GM19468 (cell line): ENCODE data around the gene CR1.
"Not testable (repeated sequence)": the region's sequence is repeated elsewhere in the genome, so short reads cannot be mapped to it uniquely, and the experiment has no call there.

Source experiments
- ATAC-seq: cut with Tn5 transposase; IDR thresholded peaks from one replicate; pipeline ENCODE4 v1.9.1; 2021; ENCODE audit warnings: mild to moderate bottlenecking, moderate library complexity, moderate number of reproducible peaks; ENCODE audit not compliant: unreplicated experiment; ENCODE audit errors: extremely low read depth

CR1 gene

DNA sequence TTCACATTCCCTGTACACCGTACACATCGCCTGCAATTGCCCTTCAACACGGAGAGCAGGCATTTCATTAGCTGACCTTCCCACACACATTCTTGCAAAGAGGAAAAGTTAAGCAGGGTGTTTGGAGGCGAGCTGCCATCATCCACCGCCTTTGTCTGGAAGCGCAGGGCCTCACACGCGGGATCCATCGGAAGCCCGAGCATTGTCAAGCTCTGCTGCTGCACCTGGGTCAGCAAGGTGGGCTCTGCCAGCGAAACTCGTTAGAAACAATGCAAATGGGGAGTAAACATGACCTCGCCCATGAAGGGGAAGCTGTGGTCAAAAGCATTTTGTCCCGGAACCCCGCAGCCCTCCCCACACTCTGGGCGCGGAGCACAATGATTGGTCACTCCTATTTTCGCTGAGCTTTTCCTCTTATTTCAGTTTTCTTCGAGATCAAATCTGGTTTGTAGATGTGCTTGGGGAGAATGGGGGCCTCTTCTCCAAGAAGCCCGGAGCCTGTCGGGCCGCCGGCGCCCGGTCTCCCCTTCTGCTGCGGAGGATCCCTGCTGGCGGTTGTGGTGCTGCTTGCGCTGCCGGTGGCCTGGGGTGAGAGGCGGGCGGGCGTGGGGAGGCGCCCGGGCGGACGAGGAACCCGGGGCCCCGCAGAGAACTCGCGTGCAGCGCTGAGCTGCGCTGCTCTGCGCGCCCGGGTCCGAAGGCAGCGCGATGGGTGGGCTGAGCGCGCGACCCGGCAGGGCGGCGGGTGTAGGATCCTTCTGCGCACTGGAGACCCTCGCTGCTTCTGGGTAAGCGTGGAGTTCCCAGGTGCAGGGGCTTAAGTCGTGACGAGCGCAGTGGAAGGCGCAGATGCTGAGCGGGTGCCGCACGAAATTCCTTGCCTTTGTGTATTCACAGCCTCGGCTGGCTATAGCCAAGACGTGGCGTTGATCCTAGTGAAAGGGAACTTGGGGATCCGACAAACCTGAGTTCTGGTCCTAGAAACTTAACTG lies at the start of gene CR1:
Gene CR1, plus strand, starts transcription at position 357 of the 992 bp plus-strand sequence. Its CDS starts 111 bp downstream, at position 468.
- ATAC-seq: no peak

DNA sequence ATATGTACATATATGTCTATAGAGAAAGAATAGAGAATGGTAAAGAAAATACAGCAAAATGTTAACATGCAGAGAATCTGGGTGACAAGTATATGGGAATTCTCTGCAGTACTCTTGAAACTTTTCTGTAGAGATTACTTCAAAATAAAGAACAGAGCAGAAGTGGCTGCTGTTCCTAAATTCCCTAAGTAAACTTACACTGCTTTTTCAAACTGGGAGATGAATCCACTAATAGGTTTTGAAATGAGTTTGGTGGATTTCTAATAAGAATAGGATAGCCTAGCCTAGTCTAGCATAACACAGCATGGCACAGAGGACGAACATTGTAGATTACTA lies 42.3 kb upstream of the CR1 start:
- ATAC-seq: no peak

GRCh38 chr1:207454046-207454964 lies 41.7 kb upstream of the CR1 start, which contains the start of gene CR2:
CR2 (plus strand) TSS chr1:207454328; CDS start chr1:207454419, 91 bp downstream.
- no peak for ATAC-seq

GRCh38 chr1:207455183-207455754 lies 40.7 kb upstream of the CR1 start:
- no peak for ATAC-seq

GRCh38 chr1:207458414-207458813 lies 37.5 kb upstream of the CR1 start:
- ATAC-seq: no peak

- no peak for ATAC-seq
Observed at GRCh38 chr1:207459008-207459407, 36.9 kb upstream of the CR1 start.

DNA sequence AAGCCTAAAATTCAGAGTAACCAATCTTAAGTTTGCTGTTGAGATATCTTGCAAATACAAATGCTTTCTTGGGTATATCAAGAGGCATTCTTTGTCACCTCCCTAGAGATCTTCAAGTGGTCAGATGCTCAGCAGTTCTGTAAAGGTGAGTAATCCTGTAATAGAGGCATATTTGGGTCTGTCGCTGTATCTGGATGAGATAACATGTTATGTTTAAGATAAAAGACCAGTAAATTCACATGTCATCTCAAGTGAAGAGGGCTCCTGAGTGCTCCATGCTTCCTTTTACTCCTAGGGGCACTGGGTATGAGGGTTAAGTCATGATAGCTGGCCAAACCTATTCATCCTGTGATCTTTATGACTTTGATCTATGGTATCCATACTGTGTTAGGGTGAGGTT lies 34.3 kb upstream of the CR1 start:
- ATAC-seq: no peak

- ATAC-seq: no peak
Observed at GRCh38 chr1:207462535-207462934, 33.4 kb upstream of the CR1 start.

GRCh38 chr1:207463021-207463420 lies 32.9 kb upstream of the CR1 start:
- no peak for ATAC-seq

DNA sequence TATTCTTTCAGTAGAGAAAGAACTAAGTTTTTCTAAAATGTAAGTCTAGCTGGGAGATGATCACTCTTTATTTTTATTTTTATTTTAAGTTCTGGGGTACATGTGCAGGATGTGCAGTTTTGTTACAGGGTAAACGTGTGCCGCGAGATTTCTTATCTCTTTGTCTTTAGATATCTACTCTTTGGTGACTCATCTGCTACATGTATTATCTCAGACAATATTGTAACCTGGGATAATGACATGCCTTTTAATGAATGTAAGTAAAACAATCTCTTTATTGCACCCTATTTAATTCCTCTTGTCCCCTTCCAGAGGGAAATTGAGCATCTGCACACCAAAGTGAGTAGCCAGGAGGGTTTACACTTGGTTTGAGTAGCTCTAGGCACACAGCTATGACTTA lies 32.4 kb upstream of the CR1 start:
- ATAC-seq: no peak

- ATAC-seq: no peak
Observed at GRCh38 chr1:207470927-207471326, 25.0 kb upstream of the CR1 start.

DNA sequence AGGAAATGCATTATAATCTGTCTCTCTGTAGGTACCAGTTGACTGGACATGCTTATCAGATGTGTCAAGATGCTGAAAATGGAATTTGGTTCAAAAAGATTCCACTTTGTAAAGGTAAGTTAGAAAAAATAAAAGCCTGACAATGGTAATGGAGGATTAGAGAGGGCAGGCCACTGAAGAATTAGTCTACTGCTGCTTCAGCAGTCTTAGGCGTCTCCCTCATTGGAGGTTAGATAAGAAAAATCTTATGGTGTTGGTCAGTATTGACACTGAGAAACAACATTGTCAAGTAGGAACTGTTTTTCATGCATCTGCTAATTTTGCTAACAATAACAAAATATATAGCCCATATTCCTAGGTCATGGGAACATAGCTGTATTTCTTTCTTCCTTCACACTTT lies 21.7 kb upstream of the CR1 start:
- no peak for ATAC-seq

DNA sequence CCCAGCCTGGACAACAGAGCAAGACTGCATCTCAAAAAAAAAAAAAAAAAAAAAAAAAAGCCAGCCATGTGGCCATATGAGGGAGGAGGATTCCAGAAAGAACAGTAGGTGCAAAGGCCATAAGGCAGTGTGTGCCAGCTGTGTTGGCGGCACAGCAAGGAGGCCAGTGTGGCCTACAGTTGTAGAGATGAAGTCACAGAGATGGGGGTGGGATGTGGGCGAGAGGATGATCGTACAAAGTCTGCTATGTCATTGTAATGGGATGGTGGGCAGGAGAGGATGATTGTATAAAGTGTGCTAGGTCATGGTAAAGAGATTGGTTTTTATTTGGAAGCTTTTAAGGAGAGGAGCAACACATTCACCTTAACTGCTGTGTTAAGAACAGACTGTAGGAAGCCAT lies 9.8 kb upstream of the CR1 start:
- ATAC-seq: no peak

- ATAC-seq: no peak
Observed at GRCh38 chr1:207487636-207488035, 8.3 kb upstream of the CR1 start.

DNA sequence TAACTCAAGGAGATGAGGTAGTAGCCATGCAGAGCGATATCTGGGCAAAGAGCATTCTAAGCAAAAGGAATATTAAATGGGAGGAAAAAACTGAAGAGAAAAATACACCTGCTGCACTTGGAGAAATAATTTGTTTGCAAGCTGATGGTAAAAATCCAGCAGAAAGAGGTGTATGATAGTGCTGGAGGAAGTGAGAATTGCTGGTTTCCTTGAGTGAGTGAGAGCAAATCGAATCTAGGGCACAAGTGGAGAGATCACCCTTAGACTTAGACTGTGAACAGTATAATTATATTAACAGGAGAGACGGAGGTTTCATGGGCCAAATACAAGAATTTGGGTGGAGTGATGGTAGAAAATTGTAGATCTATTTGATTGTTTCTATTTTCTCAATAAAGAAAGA lies 2.7 kb upstream of the CR1 start:
- no peak for ATAC-seq

DNA sequence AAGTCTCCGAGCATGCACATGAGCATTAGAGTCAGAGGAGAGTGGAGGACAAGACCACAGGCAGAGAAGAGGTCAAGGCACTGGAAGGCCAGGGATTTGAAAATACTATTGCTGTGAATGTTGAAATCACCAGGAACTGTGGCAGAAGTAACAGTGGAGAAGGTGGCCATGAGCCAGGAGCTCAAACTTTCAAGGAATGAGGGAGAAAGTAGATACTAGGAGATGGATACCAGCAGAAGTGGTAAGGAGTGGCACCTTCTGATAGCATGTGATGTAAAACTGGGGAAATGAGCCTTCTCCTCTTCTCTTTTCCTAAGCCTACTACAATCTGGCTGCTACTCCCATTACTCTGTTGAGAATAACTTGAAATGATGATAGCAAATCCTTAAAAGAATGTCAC lies 1.8 kb upstream of the CR1 start:
- ATAC-seq: no peak

GRCh38 chr1:207495281-207495680 lies 676 bp upstream of the CR1 start:
- not testable (repeated sequence) for ATAC-seq

DNA sequence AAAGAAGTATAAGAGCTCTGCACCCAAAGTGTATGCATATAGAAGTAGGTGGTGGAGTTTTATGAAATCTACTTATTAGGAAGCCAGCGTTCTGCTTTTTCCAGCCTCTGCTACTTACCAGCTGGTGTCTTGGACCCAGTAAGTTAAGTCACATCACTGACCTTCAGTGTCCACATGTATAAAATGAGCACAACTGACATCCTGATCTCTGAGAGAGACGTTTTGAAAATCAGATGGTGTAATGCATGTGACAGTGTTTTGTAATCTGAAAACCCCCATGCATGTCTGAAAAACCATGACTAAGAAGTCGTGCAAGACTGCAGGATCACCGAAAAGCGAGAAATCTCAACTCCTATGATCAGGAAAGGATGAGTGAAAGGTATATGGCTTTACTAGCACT lies 2.0 kb downstream of the CR1 start:
- no peak for ATAC-seq

DNA sequence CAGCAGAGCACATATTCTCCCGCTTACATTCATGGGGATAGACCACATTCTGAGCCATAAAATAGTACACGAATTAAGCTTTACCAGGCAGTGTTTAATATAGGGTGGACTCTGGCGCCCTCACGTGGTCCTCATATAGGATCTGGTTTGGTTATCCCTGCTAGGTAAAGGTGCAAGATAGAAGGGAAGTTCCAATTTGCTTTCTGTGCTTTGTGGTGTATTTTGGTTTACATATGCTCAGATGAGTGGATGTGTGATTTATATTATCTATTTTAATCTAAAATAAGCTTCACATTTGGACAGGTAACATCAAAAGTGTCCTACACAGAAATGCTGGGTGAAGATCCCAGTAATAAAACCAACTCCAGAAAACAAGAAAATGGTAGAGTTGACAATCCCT lies 3.6 kb downstream of the CR1 start:
- ATAC-seq: no peak

DNA sequence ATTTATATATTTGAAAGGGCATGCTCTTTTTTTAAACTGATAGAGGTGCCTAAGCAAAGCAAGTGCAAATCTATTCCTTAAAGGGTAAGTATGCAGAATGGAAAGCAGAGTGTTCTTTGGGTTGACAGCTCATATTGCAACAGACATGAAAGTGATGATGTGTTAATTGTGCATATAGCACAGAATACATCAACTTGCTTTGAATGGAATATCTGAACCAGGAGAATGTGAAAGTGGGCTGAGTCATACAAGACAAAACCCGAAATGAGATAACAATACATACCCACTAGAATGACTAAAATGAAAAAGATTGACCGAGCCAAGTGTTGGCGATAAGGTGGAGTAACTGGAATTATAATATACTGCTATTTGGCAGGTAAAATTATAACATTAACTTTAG lies 4.3 kb downstream of the CR1 start:
- ATAC-seq: no peak

DNA sequence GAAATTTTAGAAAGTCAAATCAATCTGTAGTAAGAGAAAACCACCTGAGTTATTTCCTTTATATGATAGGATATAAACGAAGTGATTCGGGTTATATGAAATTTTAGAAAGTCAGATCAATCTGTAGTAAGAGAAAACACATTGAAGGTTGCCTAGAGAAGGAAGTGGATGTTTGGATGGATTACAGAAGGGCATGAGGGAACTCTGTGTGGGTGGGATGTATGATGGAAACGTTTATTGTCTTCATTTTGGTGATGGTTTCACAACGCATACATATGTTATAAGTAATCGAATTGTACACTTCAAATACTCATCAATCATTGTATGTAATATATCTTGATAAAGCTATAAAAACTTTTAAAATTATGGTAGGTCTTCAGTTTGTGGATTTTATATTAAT lies 5.1 kb downstream of the CR1 start:
- no peak for ATAC-seq
